H1 (cell line): ENCODE measurements around the gene CUX1. TPM values are rescaled to one million over a fixed set of nuclear protein-coding genes. Genes with fewer than 3 reads are reported as not detected.

Experiments used
- CHD1 ChIP-seq: IDR thresholded peaks from 2 replicates; pipeline ENCODE4 v1.6.1; 2012; ENCODE audit warnings: low read depth, low read length, improper control_type of control experiment
- CHD7 ChIP-seq: fragments of 300-600 bp; sonication (generic); IDR thresholded peaks from 2 replicates; pipeline ENCODE4 v1.7.1; 2012; ENCODE audit warnings: low read length, moderate library complexity, mild to moderate bottlenecking, inconsistent platforms; ENCODE audit not compliant: insufficient replicate concordance
- SAP30 ChIP-seq: fragments of 300-600 bp; sonication (generic); IDR thresholded peaks from 2 replicates; pipeline ENCODE4 v1.7.1; 2012; ENCODE audit warnings: low read length, moderate library complexity, mild to moderate bottlenecking, inconsistent platforms; ENCODE audit not compliant: insufficient read depth, insufficient replicate concordance
- TCF12 ChIP-seq: IDR thresholded peaks from 2 replicates; pipeline ENCODE4 v1.6.1; 2011; ENCODE audit warnings: low read depth, mild to moderate bottlenecking, low read length
- polyA plus RNA-seq, 7 experiments: library from polyadenylated mRNA; depleted of rRNA in 3 of 7; stranded (reverse) in 5 of 7; unstranded in 2 of 7; fragments of >200 nt in 5 of 7; fragments of 200-250 nt in 2 of 7; gene quantifications; 1 replicate in 5 of 7; 2 replicates in 1 of 7; 4 replicates in 1 of 7; pipeline versions ENCODE4 v1.2.1 to v1.2.3, GENCODE V29; 2011 to 2013; ENCODE audit warnings: missing spikeins in 2 of 7, mixed read lengths in 2 of 7
- total RNA-seq: library from RNA; stranded (reverse); fragmentation: NEBNext Ultra II Directional; extraction: Animal tissue kit (Norgen Biotek cat#: 25700); gene quantifications from 2 replicates; pipeline ENCODE4 v1.2.1, GENCODE V29; 2021

The CUX1 gene
- total and polyA plus RNA-seq, 2 of the 8 experiments (the other 6 are each of a cell fraction or from before 2014, with no cell fraction given) = 21.6 to 65.9 TPM

- TF ChIP-seq CHD7 = no peak
- TF ChIP-seq TCF12 = no peak
- TF ChIP-seq SAP30 = no peak
- TF ChIP-seq CHD1 = no peak
These were observed 100.1 kb downstream of the CUX1 start (continued) for GRCh38 chr7:101917566-101917965.
